ENCODE data around the gene OR52E2.
"Not testable (repeated sequence)": the region's sequence is repeated elsewhere in the genome, so short reads cannot be mapped to it uniquely, and the experiment has no call there.

OR52E2 gene

DNA sequence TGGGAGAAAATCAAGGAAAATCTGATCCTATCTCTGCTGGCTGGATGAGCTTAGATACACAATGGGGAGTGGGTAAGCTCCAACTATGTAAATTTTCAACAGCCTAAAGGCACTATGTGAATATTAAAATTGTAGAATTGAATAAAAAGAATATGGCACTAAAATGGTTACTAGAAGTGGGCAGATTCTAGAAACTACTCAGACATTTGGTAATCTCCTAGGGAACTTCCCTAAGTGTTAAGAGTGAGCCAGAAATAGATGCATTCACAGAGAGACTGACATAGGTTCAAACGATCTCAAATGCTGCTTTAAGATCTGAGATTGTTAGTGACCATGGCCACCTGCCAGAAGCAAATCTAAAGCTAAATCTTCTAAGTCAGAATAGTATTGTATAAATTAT is 5.6 kb upstream of the OR52E2 start:
- no peak overlapping the region for H4K5ac ChIP-seq (ENCODE audit: low read length)
- H3K56ac ChIP-seq (ENCODE audit: low read length): no peak overlapping the region
- H3K18ac ChIP-seq (ENCODE audit: low read length): no peak overlapping the region
- no peak overlapping the region for H2AK5ac ChIP-seq (ENCODE audit: low read length)
- no peaks in the 10 kb centered on the region for H3K79me1 ChIP-seq (ENCODE audit: low read length)
- H3K4me3 ChIP-seq (ENCODE audit: low read length): no peak overlapping the region
- no CpG with 5 or more reads among the region's 1 CpG for WGBS (ENCODE audit: extremely low coverage, insufficient coverage, low lambda C conversion rate)
- H3K9ac ChIP-seq (ENCODE audit: low read length): no peak overlapping the region
- H3K36me3 ChIP-seq (ENCODE audit: control insufficient read depth, insufficient read depth, low read length): no peaks in the 10 kb centered on the region
- no peak overlapping the region for H3K4ac ChIP-seq (ENCODE audit: low read depth, low read length)
- no peaks in the 10 kb centered on the region for H3K27me3 ChIP-seq (ENCODE audit: insufficient read depth, low read length, poor library complexity)
- no peak overlapping the region for H3K4me2 ChIP-seq (ENCODE audit: low read length)
- H3K27ac ChIP-seq (ENCODE audit: low read depth, low read length): no peak overlapping the region
- DNase-seq: no peak
- H2BK5ac ChIP-seq (ENCODE audit: low read length): no peak overlapping the region
- H2BK120ac ChIP-seq (ENCODE audit: low read depth, low read length): no peak overlapping the region
- no peak overlapping the region for H4K8ac ChIP-seq (ENCODE audit: low read depth, low read length)
- no peak overlapping the region for H2BK15ac ChIP-seq (replicated peaks; ENCODE audit: low read depth)
- H3K79me2 ChIP-seq (ENCODE audit: control insufficient read depth, insufficient read depth, low read length): no peaks in the 10 kb centered on the region
- no peak overlapping the region for H3K23ac ChIP-seq (ENCODE audit: low read length)
- H3K4me1 ChIP-seq (ENCODE audit: control insufficient read depth, low read depth, low read length): no peaks in the 10 kb centered on the region

DNA sequence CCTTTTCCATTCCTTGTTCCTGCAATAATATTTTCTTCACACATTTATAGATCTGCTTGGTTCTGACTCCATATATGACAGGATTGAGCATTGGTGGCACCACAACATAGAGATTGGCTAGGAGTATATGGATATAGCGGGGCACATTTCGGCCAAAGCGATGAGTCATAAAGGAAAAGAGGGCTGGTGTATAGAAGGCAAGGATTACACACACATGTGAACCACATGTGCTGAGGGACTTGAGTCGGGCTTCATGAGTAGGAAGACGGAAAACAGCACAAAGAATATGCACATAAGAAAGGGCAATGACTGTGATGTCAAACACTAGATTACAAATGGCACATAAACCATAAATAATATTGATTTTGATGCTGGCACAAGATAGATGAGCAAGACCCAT is 748 bp downstream of the OR52E2 start:
- not testable (repeated sequence) for DNase-seq; H3K4ac ChIP-seq (ENCODE audit: low read depth, low read length)

DNA sequence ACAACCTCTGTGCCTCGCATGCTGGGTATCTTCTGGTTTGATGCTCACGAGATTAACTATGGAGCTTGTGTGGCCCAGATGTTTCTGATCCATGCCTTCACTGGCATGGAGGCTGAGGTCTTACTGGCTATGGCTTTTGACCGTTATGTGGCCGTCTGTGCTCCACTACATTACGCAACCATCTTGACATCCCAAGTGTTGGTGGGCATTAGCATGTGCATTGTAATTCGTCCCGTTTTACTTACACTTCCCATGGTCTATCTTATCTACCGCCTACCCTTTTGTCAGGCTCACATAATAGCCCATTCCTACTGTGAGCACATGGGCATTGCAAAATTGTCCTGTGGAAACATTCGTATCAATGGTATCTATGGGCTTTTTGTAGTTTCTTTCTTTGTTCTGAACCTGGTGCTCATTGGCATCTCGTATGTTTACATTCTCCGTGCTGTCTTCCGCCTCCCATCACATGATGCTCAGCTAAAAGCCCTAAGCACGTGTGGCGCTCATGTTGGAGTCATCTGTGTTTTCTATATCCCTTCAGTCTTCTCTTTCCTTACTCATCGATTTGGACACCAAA is 12.6 kb downstream of the OR52E2 start:
- H3K27me3 ChIP-seq (ENCODE audit: insufficient read depth, low read length, poor library complexity): no peaks in the 10 kb centered on the region
- no peak overlapping the region for H2AK5ac ChIP-seq (ENCODE audit: low read length)
- H3K4me3 ChIP-seq (ENCODE audit: low read length): no peak overlapping the region
- H3K4ac ChIP-seq (ENCODE audit: low read depth, low read length): no peak overlapping the region
- no peaks in the 10 kb centered on the region for H3K79me1 ChIP-seq (ENCODE audit: low read length)
- no peak overlapping the region for H3K56ac ChIP-seq (ENCODE audit: low read length)
- no peaks in the 10 kb centered on the region for H3K36me3 ChIP-seq (ENCODE audit: control insufficient read depth, insufficient read depth, low read length)
- no peak overlapping the region for H2BK15ac ChIP-seq (replicated peaks; ENCODE audit: low read depth)
- H3K27ac ChIP-seq (ENCODE audit: low read depth, low read length): no peak overlapping the region
- H2BK5ac ChIP-seq (ENCODE audit: low read length): no peak overlapping the region
- no peak overlapping the region for H3K23ac ChIP-seq (ENCODE audit: low read length)
- no peak overlapping the region for H3K4me2 ChIP-seq (ENCODE audit: low read length)
- no peak overlapping the region for H4K8ac ChIP-seq (ENCODE audit: low read depth, low read length)
- H4K5ac ChIP-seq (ENCODE audit: low read length): no peak overlapping the region
- no peak overlapping the region for H2BK120ac ChIP-seq (ENCODE audit: low read depth, low read length)
- H3K4me1 ChIP-seq (ENCODE audit: control insufficient read depth, low read depth, low read length): no peaks in the 10 kb centered on the region
- WGBS (ENCODE audit: extremely low coverage, insufficient coverage, low lambda C conversion rate): no CpG with 5 or more reads among the region's 15 CpGs
- no peak overlapping the region for H3K9ac ChIP-seq (ENCODE audit: low read length)
- no peaks in the 10 kb centered on the region for H3K79me2 ChIP-seq (ENCODE audit: control insufficient read depth, insufficient read depth, low read length)
- H3K18ac ChIP-seq (ENCODE audit: low read length): no peak overlapping the region
- DNase-seq: no peak

More for the DNA sequence above, 748 bp downstream of the OR52E2 start:
- not testable (repeated sequence) for H3K23ac ChIP-seq (ENCODE audit: low read length); H3K4me3 ChIP-seq (ENCODE audit: low read length); H2BK15ac ChIP-seq (replicated peaks; ENCODE audit: low read depth); H3K79me2 ChIP-seq (ENCODE audit: control insufficient read depth, insufficient read depth, low read length); H3K4me1 ChIP-seq (ENCODE audit: control insufficient read depth, low read depth, low read length); H3K27ac ChIP-seq (ENCODE audit: low read depth, low read length); H3K79me1 ChIP-seq (ENCODE audit: low read length); H3K4me2 ChIP-seq (ENCODE audit: low read length); H4K8ac ChIP-seq (ENCODE audit: low read depth, low read length); H3K36me3 ChIP-seq (ENCODE audit: control insufficient read depth, insufficient read depth, low read length); H3K18ac ChIP-seq (ENCODE audit: low read length); H3K56ac ChIP-seq (ENCODE audit: low read length); H4K5ac ChIP-seq (ENCODE audit: low read length); H2BK5ac ChIP-seq (ENCODE audit: low read length); H3K9ac ChIP-seq (ENCODE audit: low read length); H2AK5ac ChIP-seq (ENCODE audit: low read length); H2BK120ac ChIP-seq (ENCODE audit: low read depth, low read length); H3K27me3 ChIP-seq (ENCODE audit: insufficient read depth, low read length, poor library complexity)
- no CpG with 5 or more reads among the region's 5 CpGs for WGBS (ENCODE audit: extremely low coverage, insufficient coverage, low lambda C conversion rate)

DNA sequence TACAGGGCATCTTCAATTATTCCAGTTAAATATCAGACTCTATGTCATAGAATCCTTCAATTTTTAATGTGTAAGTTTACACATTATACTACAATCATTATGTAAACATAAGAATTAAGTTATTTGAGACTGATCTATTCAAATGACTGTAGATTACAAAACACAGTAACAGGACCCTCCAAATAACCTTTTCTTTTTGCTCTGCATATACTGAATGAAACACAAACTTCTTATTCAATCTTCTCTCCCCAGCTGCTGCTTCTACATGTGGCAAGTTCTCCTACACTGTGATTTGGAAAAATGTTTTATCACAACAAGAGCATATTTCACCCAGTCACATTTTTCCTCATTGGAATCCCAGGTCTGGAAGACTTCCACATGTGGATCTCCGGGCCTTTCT is 13.2 kb downstream of the OR52E2 start, which contains the start of gene OR52J3:
Gene OR52J3 (plus strand): TSS at position 301 of the 400 bp plus-strand sequence. CDS start 0 bp downstream, at position 301.
- no peak within 1 kb of the TSS for H3K4me2 ChIP-seq (ENCODE audit: low read length)
- no peak within 1 kb of the TSS for H3K4me3 ChIP-seq (ENCODE audit: low read length)
- H3K4ac ChIP-seq (ENCODE audit: low read depth, low read length): no peak within 1 kb of the TSS
- no peak within 1 kb of the TSS for H2BK15ac ChIP-seq (replicated peaks; ENCODE audit: low read depth)
- H3K27ac ChIP-seq (ENCODE audit: low read depth, low read length): no peak within 1 kb of the TSS
- no peaks in the 10 kb centered on the region for H3K4me1 ChIP-seq (ENCODE audit: control insufficient read depth, low read depth, low read length)
- H3K56ac ChIP-seq (ENCODE audit: low read length): no peak within 1 kb of the TSS
- no peak for DNase-seq
- H3K23ac ChIP-seq (ENCODE audit: low read length): no peak within 1 kb of the TSS
- H3K79me2 ChIP-seq (ENCODE audit: control insufficient read depth, insufficient read depth, low read length): no peaks in the 10 kb centered on the region
- H2AK5ac ChIP-seq (ENCODE audit: low read length): no peak within 1 kb of the TSS
- H3K36me3 ChIP-seq (ENCODE audit: control insufficient read depth, insufficient read depth, low read length): no peaks in the 10 kb centered on the region
- no peak within 1 kb of the TSS for H3K9ac ChIP-seq (ENCODE audit: low read length)
- WGBS (ENCODE audit: extremely low coverage, insufficient coverage, low lambda C conversion rate): no CpG with 5 or more reads among the region's 1 CpG
- H2BK120ac ChIP-seq (ENCODE audit: low read depth, low read length): no peak within 1 kb of the TSS
- no peaks in the 10 kb centered on the region for H3K79me1 ChIP-seq (ENCODE audit: low read length)
- no peak within 1 kb of the TSS for H2BK5ac ChIP-seq (ENCODE audit: low read length)
- no peak within 1 kb of the TSS for H3K18ac ChIP-seq (ENCODE audit: low read length)
- no peak within 1 kb of the TSS for H4K8ac ChIP-seq (ENCODE audit: low read depth, low read length)
- no peaks in the 10 kb centered on the region for H3K27me3 ChIP-seq (ENCODE audit: insufficient read depth, low read length, poor library complexity)
- no peak within 1 kb of the TSS for H4K5ac ChIP-seq (ENCODE audit: low read length)

DNA sequence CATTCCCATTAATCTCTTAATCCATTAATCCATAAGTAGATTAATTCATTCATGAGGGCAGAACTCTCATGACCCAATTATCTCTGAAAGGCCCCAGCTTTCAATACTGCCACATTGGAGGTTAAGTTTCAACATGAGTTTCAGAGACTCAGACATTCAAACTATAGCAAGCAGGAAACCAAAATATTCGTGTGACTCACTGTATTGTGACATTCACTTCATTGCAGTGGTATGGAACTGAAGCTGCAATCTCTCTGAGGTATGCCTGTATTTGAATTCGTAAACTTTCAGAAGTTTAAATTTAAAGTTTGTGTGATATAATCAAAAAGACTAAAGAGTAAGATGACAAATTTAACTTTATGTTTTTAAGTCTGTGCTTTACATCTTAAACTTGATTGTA is 16.0 kb downstream of the OR52E2 start:
- H3K79me2 ChIP-seq (ENCODE audit: control insufficient read depth, insufficient read depth, low read length): no peaks in the 10 kb centered on the region
- no peak overlapping the region for H3K4me3 ChIP-seq (ENCODE audit: low read length)
- WGBS (ENCODE audit: extremely low coverage, insufficient coverage, low lambda C conversion rate): no CpG with 5 or more reads among the region's 2 CpGs
- H4K8ac ChIP-seq (ENCODE audit: low read depth, low read length): no peak overlapping the region
- no peaks in the 10 kb centered on the region for H3K79me1 ChIP-seq (ENCODE audit: low read length)
- no peak overlapping the region for H3K4ac ChIP-seq (ENCODE audit: low read depth, low read length)
- H3K9ac ChIP-seq (ENCODE audit: low read length): no peak overlapping the region
- H3K56ac ChIP-seq (ENCODE audit: low read length): no peak overlapping the region
- no peak overlapping the region for H3K23ac ChIP-seq (ENCODE audit: low read length)
- H3K27me3 ChIP-seq (ENCODE audit: insufficient read depth, low read length, poor library complexity): no peaks in the 10 kb centered on the region
- H3K18ac ChIP-seq (ENCODE audit: low read length): no peak overlapping the region
- H2BK15ac ChIP-seq (replicated peaks; ENCODE audit: low read depth): no peak overlapping the region
- no peak overlapping the region for H3K27ac ChIP-seq (ENCODE audit: low read depth, low read length)
- no peak overlapping the region for H2AK5ac ChIP-seq (ENCODE audit: low read length)
- H3K4me1 ChIP-seq (ENCODE audit: control insufficient read depth, low read depth, low read length): no peaks in the 10 kb centered on the region
- no peak overlapping the region for H3K4me2 ChIP-seq (ENCODE audit: low read length)
- no peak overlapping the region for H2BK120ac ChIP-seq (ENCODE audit: low read depth, low read length)
- peak; percentile 32 for DNase-seq
- no peak overlapping the region for H2BK5ac ChIP-seq (ENCODE audit: low read length)
- H4K5ac ChIP-seq (ENCODE audit: low read length): no peak overlapping the region
- no peaks in the 10 kb centered on the region for H3K36me3 ChIP-seq (ENCODE audit: control insufficient read depth, insufficient read depth, low read length)

DNA sequence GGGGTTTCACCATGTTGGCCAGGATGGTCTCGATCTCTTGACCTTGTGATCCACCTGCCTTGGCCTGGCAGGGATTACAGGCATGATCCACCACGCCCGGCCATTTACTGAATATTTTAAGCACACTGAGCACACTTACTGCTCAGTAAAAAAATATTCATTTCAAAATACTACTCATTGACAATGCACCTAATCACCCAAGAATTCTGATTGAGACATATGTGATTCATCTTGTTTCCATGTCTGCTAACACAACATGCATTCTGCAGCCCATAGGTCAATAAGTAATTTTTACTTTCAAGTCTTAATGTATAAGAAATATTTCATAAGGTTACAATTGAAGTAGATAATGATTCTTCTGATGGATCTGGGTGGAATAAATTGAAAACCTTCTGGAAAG is 17.3 kb downstream of the OR52E2 start:
- Histone ChIP-seq H4K5ac (ENCODE audit: low read length) (no peak overlapping the region), H3K4me2 (ENCODE audit: low read length) (no peak overlapping the region), H3K23ac (ENCODE audit: low read length) (no peak overlapping the region), H4K8ac (ENCODE audit: low read depth, low read length) (no peak overlapping the region), H3K36me3 (ENCODE audit: control insufficient read depth, insufficient read depth, low read length) (no peaks in the 10 kb centered on the region), H2BK120ac (ENCODE audit: low read depth, low read length) (no peak overlapping the region), H2AK5ac (ENCODE audit: low read length) (no peak overlapping the region), H3K27ac (ENCODE audit: low read depth, low read length) (no peak overlapping the region), H3K4me1 (ENCODE audit: control insufficient read depth, low read depth, low read length) (no peaks in the 10 kb centered on the region), H3K9ac (ENCODE audit: low read length) (no peak overlapping the region), H3K4ac (ENCODE audit: low read depth, low read length) (no peak overlapping the region), H3K79me1 (ENCODE audit: low read length) (no peaks in the 10 kb centered on the region), H3K56ac (ENCODE audit: low read length) (no peak overlapping the region), H3K18ac (ENCODE audit: low read length) (no peak overlapping the region), H3K79me2 (ENCODE audit: control insufficient read depth, insufficient read depth, low read length) (no peaks in the 10 kb centered on the region), H3K27me3 (ENCODE audit: insufficient read depth, low read length, poor library complexity) (no peaks in the 10 kb centered on the region), H2BK5ac (ENCODE audit: low read length) (no peak overlapping the region), H2BK15ac (replicated peaks; ENCODE audit: low read depth) (no peak overlapping the region), H3K4me3 (ENCODE audit: low read length) (no peak overlapping the region)
- no CpG with 5 or more reads among the region's 3 CpGs for WGBS (ENCODE audit: extremely low coverage, insufficient coverage, low lambda C conversion rate)
- no peak for DNase-seq

Measured in mesendoderm (in vitro differentiated cells).